Measurements from ENCODE around the gene LMX1B.

Gene LMX1B

GRCh38 chr9:126620478-126620877 lies 6.8 kb downstream of the LMX1B start:
- H3K4me3 ChIP-seq (ENCODE audit: low read depth, low read length), result no peak overlapping the region
- no peak for DNase-seq (ENCODE audit: low read depth)
- TF ChIP-seq CTCF (IDR thresholded peaks at IDR 0.05; ENCODE audit: low read depth, low read length) (no peak), MYC (IDR thresholded peaks at IDR 0.05; ENCODE audit: low read depth, low read length) (no peak), POLR2A (IDR thresholded peaks at IDR 0.05; ENCODE audit: extremely low read depth, insufficient read length) (no peak), MAX (IDR thresholded peaks at IDR 0.05; ENCODE audit: low read depth, low read length) (no peak)

- no peak overlapping the region for H3K4me3 ChIP-seq (ENCODE audit: low read depth, low read length)
- DNase-seq (ENCODE audit: low read depth), result no peak
- TF ChIP-seq MAX (IDR thresholded peaks at IDR 0.05; ENCODE audit: low read depth, low read length), result no peak
- no peak for TF ChIP-seq MYC (IDR thresholded peaks at IDR 0.05; ENCODE audit: low read depth, low read length)
- no peak for TF ChIP-seq CTCF (IDR thresholded peaks at IDR 0.05; ENCODE audit: low read depth, low read length)
- TF ChIP-seq POLR2A (IDR thresholded peaks at IDR 0.05; ENCODE audit: extremely low read depth, insufficient read length), result no peak
These were observed 7.6 kb downstream of the LMX1B start for GRCh38 chr9:126621061-126621918.

GRCh38 chr9:126621919-126622735 lies 8.4 kb downstream of the LMX1B start:
- DNase-seq (ENCODE audit: low read depth), result no peak
- TF ChIP-seq MYC (IDR thresholded peaks at IDR 0.05; ENCODE audit: low read depth, low read length), result no peak
- TF ChIP-seq POLR2A (IDR thresholded peaks at IDR 0.05; ENCODE audit: extremely low read depth, insufficient read length), result no peak
- TF ChIP-seq MAX (IDR thresholded peaks at IDR 0.05; ENCODE audit: low read depth, low read length), result no peak
- no peak for TF ChIP-seq CTCF (IDR thresholded peaks at IDR 0.05; ENCODE audit: low read depth, low read length)
- H3K4me3 ChIP-seq (ENCODE audit: low read depth, low read length), result no peak overlapping the region

GRCh38 chr9:126623314-126623666 lies 9.6 kb downstream of the LMX1B start:
- DNase-seq (ENCODE audit: low read depth), result no peak
- no peak overlapping the region for H3K4me3 ChIP-seq (ENCODE audit: low read depth, low read length)

More at GRCh38 chr9:126623314-126623666, 9.6 kb downstream of the LMX1B start:
- no peak for TF ChIP-seq CTCF (IDR thresholded peaks at IDR 0.05; ENCODE audit: low read depth, low read length)
- TF ChIP-seq POLR2A (IDR thresholded peaks at IDR 0.05; ENCODE audit: extremely low read depth, insufficient read length), result no peak
